Cardiac muscle cell (in vitro differentiated cells and primary cell): ENCODE measurements around the gene HOXA11. TPM values are rescaled to one million over a fixed set of nuclear protein-coding genes. Genes with fewer than 3 reads are reported as not detected.

ENCODE experiments used
- DNase-seq, 2 donors: peaks; one replicate each; pipeline versions ENCODE4 v3.0.0 to v3.0.0-alpha.2; 2010 to 2017; ENCODE audit warnings: low read depth in 1 of 2, low spot score in 1 of 2
- H3K27ac ChIP-seq: fragments of 200-600 bp; sonication (generic); 2 replicates; pipeline ENCODE4 v1.5.1; 2016
- H3K27me3 ChIP-seq: fragments of 200-600 bp; sonication (generic); 2 replicates; pipeline ENCODE4 v1.6.0; 2016; ENCODE audit warnings: control low read depth
- H3K36me3 ChIP-seq: fragments of 200-600 bp; sonication (generic); 2 replicates; pipeline ENCODE4 v1.5.1; 2016; ENCODE audit warnings: control low read depth
- H3K4me1 ChIP-seq: fragments of 200-600 bp; sonication (generic); 2 replicates; pipeline ENCODE4 v1.8.1; 2017; ENCODE audit warnings: low read depth, mild to moderate bottlenecking, mixed run types
- H3K4me3 ChIP-seq: fragments of 200-600 bp; sonication (generic); 2 replicates; pipeline ENCODE4 v1.5.1; 2016; ENCODE audit warnings: mild to moderate bottlenecking
- H3K9me3 ChIP-seq: fragments of 200-600 bp; sonication (generic); 2 replicates; pipeline ENCODE4 v1.5.1; 2017; ENCODE audit warnings: low read depth, mild to moderate bottlenecking, control low read depth
- CTCF ChIP-seq: IDR thresholded peaks from 2 replicates; pipeline ENCODE4 v1.5.1; 2012; ENCODE audit warnings: low read depth, mild to moderate bottlenecking, low read length
- polyA plus RNA-seq: library from polyadenylated mRNA; unstranded; fragments of >200 nt; fragmentation: Nextera tagmentation; extraction: Ambion mirVana; gene quantifications from 2 replicates; pipeline ENCODE4 v1.2.1, GENCODE V29; 2016
- total RNA-seq: library from RNA; depleted of rRNA; stranded (reverse); fragments of >200 nt; gene quantifications from 2 replicates; pipeline ENCODE4 v1.2.3, GENCODE V29; 2016

HOXA11 gene
- total and polyA plus RNA-seq, 2 experiments from 2014 or later: not detected

DNA sequence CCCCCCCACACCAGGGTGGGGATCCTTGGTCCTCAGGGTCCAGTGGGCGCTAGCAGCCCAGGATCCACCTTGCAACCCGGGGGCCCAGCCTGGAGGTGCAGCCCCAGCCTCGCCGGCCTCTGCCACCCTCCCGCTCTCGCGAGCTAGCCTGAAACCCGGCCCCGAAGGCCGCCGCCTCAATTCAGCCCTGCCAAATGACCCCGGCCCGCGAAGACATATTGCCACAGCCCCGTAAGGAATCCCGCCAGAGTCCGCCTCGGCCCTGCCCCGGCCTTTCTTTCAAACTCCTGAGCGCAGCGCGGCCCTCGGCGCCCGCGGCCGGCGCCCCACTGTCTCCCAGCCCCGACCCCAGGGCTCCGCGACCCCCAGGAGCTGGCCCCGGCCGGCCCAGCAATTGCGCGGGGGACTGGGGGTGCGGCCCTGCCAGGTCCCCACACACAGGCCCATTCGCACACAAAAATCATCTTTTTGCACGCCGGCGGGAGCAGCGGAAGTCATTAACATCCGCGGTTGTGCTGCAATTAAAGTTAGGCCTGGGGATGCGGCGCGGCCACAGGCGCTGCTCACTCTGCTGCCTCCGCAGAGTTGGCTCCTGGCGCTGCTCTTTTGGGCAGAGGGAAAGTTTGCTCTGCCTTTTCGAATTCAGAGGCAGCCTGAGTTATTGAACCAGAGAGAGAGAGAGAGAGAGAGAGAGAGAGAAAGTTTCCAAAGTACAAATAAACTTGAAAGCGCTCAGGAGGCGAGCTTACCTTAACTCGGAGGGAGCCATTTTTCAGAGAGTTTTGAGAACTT is 45.5 kb downstream of the HOXA11 start:
- H3K4me3 ChIP-seq: peak overlapping the region; percentile 9
- no peaks in the 10 kb centered on the region for H3K9me3 ChIP-seq
- H3K27me3 ChIP-seq: peaks cover 100% of the 10 kb centered on the region
- no peak for TF ChIP-seq CTCF
- H3K27ac ChIP-seq: no peak overlapping the region
- H3K36me3 ChIP-seq: no peaks in the 10 kb centered on the region
- peaks cover 4% of the 10 kb centered on the region for H3K4me1 ChIP-seq
- DNase-seq: no peak

DNA sequence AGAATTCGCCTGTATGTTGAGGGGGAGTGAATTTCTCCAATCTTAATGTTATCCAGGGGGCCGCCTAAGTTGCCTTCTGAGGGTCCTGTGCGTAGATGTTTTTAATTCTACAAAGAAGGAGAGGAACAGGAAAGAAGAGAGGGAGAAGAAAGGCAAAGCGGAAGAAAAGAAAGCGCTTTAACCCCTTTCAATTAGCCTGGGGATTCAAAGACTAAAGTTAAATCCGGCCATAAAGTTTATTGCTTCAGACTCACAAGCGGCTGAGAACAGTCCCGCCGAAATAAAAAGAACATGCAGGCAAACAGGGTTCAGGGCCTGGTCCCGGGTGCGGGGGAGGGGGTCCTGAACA is 46.1 kb downstream of the HOXA11 start:
- no peak for TF ChIP-seq CTCF
- peaks cover 4% of the 10 kb centered on the region for H3K4me1 ChIP-seq
- H3K9me3 ChIP-seq: no peaks in the 10 kb centered on the region
- H3K36me3 ChIP-seq: no peaks in the 10 kb centered on the region
- DNase-seq: no peak
- peaks cover 100% of the 10 kb centered on the region for H3K27me3 ChIP-seq
- no peak overlapping the region for H3K27ac ChIP-seq
- H3K4me3 ChIP-seq: no peak overlapping the region

GRCh38 chr7:27138472-27138871 is 46.6 kb downstream of the HOXA11 start:
- TF ChIP-seq CTCF: no peak
- no peak overlapping the region for H3K4me3 ChIP-seq
- DNase-seq: no peak
- no peak overlapping the region for H3K27ac ChIP-seq
- H3K27me3 ChIP-seq: peaks cover 100% of the 10 kb centered on the region
- no peaks in the 10 kb centered on the region for H3K9me3 ChIP-seq
- H3K36me3 ChIP-seq: no peaks in the 10 kb centered on the region
- peaks cover 4% of the 10 kb centered on the region for H3K4me1 ChIP-seq

GRCh38 chr7:27137640-27138315 is 47.3 kb downstream of the HOXA11 start:
- DNase-seq: no peak
- H3K27ac ChIP-seq: no peak overlapping the region

DNA sequence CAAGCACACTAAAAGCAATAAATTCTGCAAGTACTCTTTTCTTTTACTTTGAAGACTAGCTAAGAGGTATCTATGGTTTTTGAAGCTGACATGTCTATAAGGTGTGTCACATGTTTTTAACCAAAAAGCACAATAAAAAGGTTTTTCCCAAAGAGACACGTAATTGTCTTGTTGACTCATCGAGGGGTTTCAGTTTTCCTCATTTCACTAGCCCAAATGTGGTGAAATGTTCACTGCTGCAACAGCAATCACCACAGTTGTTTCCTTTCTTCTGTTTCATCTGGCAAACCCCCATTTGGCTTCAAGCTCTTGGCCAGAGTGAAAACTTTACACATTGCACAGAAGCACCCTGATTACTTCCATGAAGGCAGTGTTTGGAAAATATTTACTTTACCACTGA is 50.6 kb downstream of the HOXA11 start:
- Histone ChIP-seq H3K27ac (no peak overlapping the region), H3K27me3 (peaks cover 100% of the 10 kb centered on the region), H3K36me3 (no peaks in the 10 kb centered on the region), H3K4me1 (peaks cover 1% of the 10 kb centered on the region), H3K9me3 (no peaks in the 10 kb centered on the region), H3K4me3 (no peak overlapping the region)
- TF ChIP-seq CTCF: no peak
- DNase-seq: peak in 1 of 2 donors; percentile 41

More at GRCh38 chr7:27137640-27138315, 47.3 kb downstream of the HOXA11 start:
- TF ChIP-seq CTCF: no peak
- Histone ChIP-seq H3K27me3 (peaks cover 100% of the 10 kb centered on the region), H3K36me3 (no peaks in the 10 kb centered on the region), H3K4me1 (peaks cover 4% of the 10 kb centered on the region), H3K4me3 (no peak overlapping the region), H3K9me3 (no peaks in the 10 kb centered on the region)
